NB4 (cell line): Measurements from ENCODE around the gene SMAD9.
"Not testable (repeated sequence)": the region's sequence is repeated elsewhere in the genome, so short reads cannot be mapped to it uniquely, and the experiment has no call there.

ENCODE experiments used
- DNase-seq: peaks from one replicate; pipeline ENCODE4 v3.0.0; 2010; ENCODE audit warnings: low read depth
- H3K4me3 ChIP-seq: one replicate; pipeline ENCODE4 v1.5.1; 2011; ENCODE audit warnings: mild to moderate bottlenecking, low read depth, low read length, moderate library complexity
- MYC ChIP-seq: IDR thresholded peaks from 2 replicates; pipeline ENCODE4 v1.6.1; 2011; ENCODE audit warnings: low read depth, low read length
- POLR2A ChIP-seq: IDR thresholded peaks from 2 replicates; pipeline ENCODE4 v1.6.1; 2011; ENCODE audit warnings: mild to moderate bottlenecking; ENCODE audit not compliant: insufficient read length; ENCODE audit errors: extremely low read depth
- TF ChIP-seq, protein P1 (sequence below): IDR thresholded peaks from 2 replicates; pipeline ENCODE4 v1.6.1; 2011; ENCODE audit warnings: low read depth, low read length
- TF ChIP-seq, protein P2 (sequence below): IDR thresholded peaks from one replicate; pipeline ENCODE4 v1.5.1; 2012; ENCODE audit warnings: low read depth, low read length

SMAD9 gene

DNA sequence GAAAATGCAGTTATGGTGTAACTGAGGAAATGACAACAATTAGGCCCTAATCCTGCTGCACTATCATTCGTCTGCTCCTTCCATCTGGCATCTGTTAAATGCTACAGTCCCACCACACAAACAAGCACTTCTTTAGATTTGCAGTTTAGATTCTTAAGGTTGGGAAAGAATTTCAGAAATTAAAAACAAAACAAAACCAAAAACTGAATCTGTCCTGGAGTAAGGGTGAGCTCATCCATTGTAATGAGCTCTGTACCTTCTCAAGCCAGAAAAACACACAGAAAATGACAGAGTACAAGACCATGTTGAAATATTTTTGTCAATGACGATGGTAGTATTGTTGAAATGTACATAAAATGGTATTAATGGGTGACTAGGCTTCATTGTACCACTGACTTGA lies 28.3 kb downstream of the SMAD9 start:
- TF ChIP-seq MYC, result no peak
- DNase-seq, result no peak
- H3K4me3 ChIP-seq, result no peak overlapping the region

DNA sequence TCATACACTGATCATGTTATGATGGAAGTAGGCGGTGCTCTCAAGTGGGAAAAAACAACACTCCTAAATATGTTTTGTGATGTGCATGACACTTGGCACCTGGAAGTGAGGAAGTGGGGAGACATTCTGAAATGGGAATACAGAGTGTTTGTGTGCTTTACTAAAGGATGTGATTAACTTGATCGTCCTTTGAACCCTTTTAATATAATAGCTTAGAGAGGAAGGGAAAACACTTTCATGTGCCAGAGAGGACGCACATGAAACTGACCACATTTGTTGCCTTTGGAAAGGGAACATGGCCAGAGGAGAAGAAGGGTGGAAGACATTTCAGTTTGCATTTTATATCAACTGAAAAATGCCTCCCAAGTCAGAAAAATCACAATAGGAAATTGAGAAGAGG lies 31.4 kb downstream of the SMAD9 start:
- DNase-seq, result no peak
- H3K4me3 ChIP-seq, result no peak overlapping the region
- TF ChIP-seq, protein P1, sequence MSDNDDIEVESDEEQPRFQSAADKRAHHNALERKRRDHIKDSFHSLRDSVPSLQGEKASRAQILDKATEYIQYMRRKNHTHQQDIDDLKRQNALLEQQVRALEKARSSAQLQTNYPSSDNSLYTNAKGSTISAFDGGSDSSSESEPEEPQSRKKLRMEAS, result no peak
- TF ChIP-seq, protein P2, sequence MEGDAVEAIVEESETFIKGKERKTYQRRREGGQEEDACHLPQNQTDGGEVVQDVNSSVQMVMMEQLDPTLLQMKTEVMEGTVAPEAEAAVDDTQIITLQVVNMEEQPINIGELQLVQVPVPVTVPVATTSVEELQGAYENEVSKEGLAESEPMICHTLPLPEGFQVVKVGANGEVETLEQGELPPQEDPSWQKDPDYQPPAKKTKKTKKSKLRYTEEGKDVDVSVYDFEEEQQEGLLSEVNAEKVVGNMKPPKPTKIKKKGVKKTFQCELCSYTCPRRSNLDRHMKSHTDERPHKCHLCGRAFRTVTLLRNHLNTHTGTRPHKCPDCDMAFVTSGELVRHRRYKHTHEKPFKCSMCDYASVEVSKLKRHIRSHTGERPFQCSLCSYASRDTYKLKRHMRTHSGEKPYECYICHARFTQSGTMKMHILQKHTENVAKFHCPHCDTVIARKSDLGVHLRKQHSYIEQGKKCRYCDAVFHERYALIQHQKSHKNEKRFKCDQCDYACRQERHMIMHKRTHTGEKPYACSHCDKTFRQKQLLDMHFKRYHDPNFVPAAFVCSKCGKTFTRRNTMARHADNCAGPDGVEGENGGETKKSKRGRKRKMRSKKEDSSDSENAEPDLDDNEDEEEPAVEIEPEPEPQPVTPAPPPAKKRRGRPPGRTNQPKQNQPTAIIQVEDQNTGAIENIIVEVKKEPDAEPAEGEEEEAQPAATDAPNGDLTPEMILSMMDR, result no peak
- TF ChIP-seq MYC, result no peak
- TF ChIP-seq POLR2A, result no peak

DNA sequence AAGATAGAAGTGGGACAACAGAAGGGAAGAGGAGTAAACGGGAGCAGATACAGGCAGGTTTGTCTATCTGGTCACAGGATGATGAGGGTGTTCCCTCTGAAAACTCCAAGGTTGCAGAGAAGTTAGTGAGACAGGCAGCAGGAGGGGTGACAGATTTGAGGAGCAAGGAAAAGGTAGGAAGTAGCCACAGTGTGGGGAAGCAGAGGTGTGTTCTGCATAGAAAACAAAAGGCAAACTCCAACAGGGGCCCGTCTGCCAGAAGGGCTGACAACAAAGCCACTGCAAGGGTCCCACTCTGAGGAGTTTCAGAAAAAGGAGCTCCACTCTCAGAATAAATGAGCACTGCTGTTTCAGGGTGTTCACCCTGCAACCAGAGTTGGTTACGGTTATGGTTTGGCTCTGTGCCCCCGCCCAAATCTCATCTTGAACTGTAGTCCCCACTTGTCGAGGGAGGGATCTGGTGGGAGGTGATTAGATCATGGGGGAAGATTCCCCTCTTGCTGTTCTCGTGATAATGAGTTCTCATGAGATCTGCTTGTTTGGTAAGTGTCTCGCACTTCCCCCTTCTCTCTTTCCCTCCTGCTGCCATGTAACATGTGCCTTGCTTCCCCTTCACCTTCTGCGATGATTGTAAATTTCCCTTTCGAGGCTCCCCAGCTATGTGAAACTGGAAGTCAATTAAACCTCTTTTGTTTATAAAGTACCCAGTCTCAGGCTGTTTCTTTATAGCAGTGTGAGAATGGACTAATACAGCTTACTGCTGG lies 32.1 kb downstream of the SMAD9 start:
- peak; percentile 13 for DNase-seq
- no peak overlapping the region for H3K4me3 ChIP-seq
- TF ChIP-seq MYC, result no peak
- TF ChIP-seq, protein P2, result no peak

DNA sequence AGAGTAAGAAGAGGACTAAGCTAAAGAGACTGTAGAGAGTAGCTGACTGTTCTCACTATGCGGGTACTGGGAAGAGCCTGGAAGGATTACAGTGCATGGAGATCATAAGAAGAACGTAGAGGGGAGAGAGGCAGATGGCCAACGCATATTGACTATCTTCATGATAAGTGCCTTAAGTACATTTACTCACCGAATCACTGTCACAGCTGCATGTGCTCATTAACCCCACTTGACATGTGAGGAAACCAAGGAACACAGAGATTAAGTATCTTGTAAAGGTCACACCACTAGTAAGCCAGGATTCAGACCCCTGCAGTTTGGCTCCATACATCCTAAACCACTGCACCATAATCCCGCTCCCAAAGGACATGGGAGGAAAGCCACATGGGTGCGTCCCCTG lies 34.1 kb downstream of the SMAD9 start:
- DNase-seq, result no peak
- TF ChIP-seq, protein P1, result no peak
- no peak for TF ChIP-seq MYC
- TF ChIP-seq POLR2A, result no peak
- TF ChIP-seq, protein P2, result no peak
- H3K4me3 ChIP-seq, result no peak overlapping the region

DNA sequence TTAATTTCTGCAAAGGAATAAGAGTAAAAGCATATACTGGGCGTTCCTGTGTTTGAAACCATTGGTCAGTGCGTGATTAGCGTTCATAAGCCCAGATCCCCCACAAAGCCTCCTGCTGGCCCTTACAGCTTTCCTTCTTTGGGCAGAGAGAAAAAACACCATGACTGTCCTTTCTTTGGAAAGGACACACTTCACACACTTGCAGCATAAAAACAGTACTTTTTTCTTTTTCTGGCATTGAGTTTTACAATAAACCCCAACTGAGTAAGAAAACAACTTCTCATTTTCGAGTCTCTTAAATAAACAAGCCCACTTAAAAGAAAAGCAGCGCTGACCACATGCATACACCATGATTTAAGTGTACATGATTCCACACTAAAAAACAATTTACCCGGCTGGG lies 35.8 kb downstream of the SMAD9 start:
- TF ChIP-seq POLR2A (no peak), MYC (no peak)
- TF ChIP-seq, protein P2, result no peak
- TF ChIP-seq, protein P1, result no peak
- DNase-seq, result no peak
- H3K4me3 ChIP-seq, result no peak overlapping the region

DNA sequence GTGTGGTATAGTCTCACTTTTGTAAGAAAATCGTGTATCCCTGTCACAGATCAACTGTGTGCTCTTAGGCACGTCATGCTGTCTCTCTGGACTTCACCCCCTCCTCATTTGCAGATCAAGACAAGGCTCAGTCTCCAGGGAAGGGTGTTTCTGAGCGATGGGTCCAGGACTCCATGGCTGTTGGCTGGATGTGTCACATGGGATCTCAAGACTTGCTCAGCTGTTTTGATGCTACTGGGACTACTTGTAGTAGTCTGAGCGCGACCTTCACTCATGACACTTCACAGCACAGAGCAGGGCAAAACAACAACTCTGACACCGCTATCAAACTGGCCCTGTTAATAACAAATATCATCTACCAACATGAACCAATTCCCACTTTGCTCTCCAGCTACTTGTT lies 36.2 kb downstream of the SMAD9 start:
- TF ChIP-seq, protein P1, result no peak
- TF ChIP-seq MYC (no peak), POLR2A (no peak)
- TF ChIP-seq, protein P2, result no peak
- no peak overlapping the region for H3K4me3 ChIP-seq
- no peak for DNase-seq

DNA sequence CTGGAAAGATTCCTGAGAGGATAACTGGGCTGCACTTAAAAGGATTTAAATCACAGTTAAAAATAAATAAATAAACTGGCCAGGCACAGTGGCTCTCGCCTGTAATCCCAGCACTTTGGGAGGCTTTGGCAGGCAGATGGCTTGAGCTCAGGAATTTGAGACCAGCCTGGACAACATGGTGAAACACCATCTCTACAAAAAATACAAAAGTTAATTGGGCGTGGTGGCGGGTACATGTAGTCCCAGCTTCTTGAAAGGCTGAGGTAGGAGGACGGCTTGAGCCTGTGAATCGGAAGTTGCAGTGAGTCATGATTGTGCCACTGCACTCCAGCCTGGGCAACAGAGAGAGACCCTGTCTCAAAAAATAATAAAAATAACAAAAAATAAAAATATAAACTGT lies 36.6 kb downstream of the SMAD9 start:
- not testable (repeated sequence) for DNase-seq, H3K4me3 ChIP-seq
